HepG2 (cell line): ENCODE measurements around the gene P2RX1.

Experiments
- CEBPB ChIP-seq: IDR thresholded peaks from 2 replicates; pipeline ENCODE4 v1.6.1; 2011; ENCODE audit warnings: low read depth, low read length, improper control_type of control experiment, borderline replicate concordance
- POLR2A ChIP-seq, 2 experiments: IDR thresholded peaks; 2 replicates each; pipeline ENCODE4 v1.6.1; 2011; ENCODE audit warnings: low read depth in 2 of 2, low read length in 2 of 2, mild to moderate bottlenecking in 1 of 2, moderate library complexity in 1 of 2; ENCODE audit not compliant: insufficient read depth in 1 of 2

- TF ChIP-seq POLR2A (IDR thresholded peaks at IDR 0.05; ENCODE audit: insufficient read depth in 1 of 2, low read depth in 2 of 2, low read length in 2 of 2) (no peak), CEBPB (no peak)
Observed at GRCh38 chr17:3884188-3884587, 32.1 kb downstream of the P2RX1 start.
